Vagina (tissue), 2 donors: ENCODE results near the gene ABHD5. TPM values are rescaled to one million over a fixed set of nuclear protein-coding genes. Genes with fewer than 3 reads are reported as not detected.
A peak's percentile ranks its signal among the peaks of the same experiment; 100 is the strongest.

Source experiments
- DNase-seq, 2 donors: peaks; one replicate each; pipeline ENCODE4 v3.0.0-alpha.2; 2017; ENCODE audit errors: extremely low spot score in 2 of 2
- H3K27ac ChIP-seq: fragments of 200-600 bp; sonication (generic); one replicate; pipeline ENCODE4 v1.5.1; 2019
- H3K27me3 ChIP-seq: fragments of 200-600 bp; sonication (generic); one replicate; pipeline ENCODE4 v1.5.1; 2019
- H3K36me3 ChIP-seq, 2 donors: fragments of 200-600 bp; sonication (generic); one replicate each; pipeline ENCODE4 v1.5.1; 2017 to 2019
- H3K4me1 ChIP-seq: fragments of 200-600 bp; sonication (generic); one replicate; pipeline ENCODE4 v1.5.1; 2019
- H3K4me3 ChIP-seq, 2 donors: fragments of 200-600 bp; sonication (generic); 1 replicate in 1 of 2; 2 replicates in 1 of 2; pipeline ENCODE4 v1.5.1; 2016 to 2019
- H3K9me3 ChIP-seq: fragments of 200-600 bp; sonication (generic); one replicate; pipeline ENCODE4 v1.5.1; 2019
- POLR2A ChIP-seq, 2 donors: fragments of 450-650 bp; IDR thresholded peaks; one replicate each; pipeline ENCODE4 v1.6.1; 2017; ENCODE audit warnings: antibody characterized with exemption in 2 of 2, mild to moderate bottlenecking in 2 of 2, moderate library complexity in 2 of 2
- POLR2AphosphoS5 ChIP-seq, 2 donors: sonication (generic); formaldehyde crosslinking; IDR thresholded peaks; one replicate each; pipeline ENCODE4 v1.9.0; 2017; ENCODE audit warnings: antibody characterized with exemption in 2 of 2, mild to moderate bottlenecking in 2 of 2, low read depth in 1 of 2; ENCODE audit not compliant: insufficient read depth in 1 of 2
- intact Hi-C: fragments of 100-400 bp; cut with DNase I; formaldehyde crosslinking; loops from one replicate; pipeline ENCODE4 v1.15.1; 2023
- total RNA-seq: library from RNA; depleted of rRNA; stranded (reverse); fragments of >200 nt; gene quantifications from one replicate; pipeline ENCODE4 v1.2.3, GENCODE V29; 2016
- TF ChIP-seq, protein P1 (sequence below), 3 experiments: fragments of 450-650 bp in 2 of 3; fragments of 200-600 bp in 1 of 3; sonication (generic) in 1 of 3; IDR thresholded peaks; one replicate each; pipeline ENCODE4 v1.5.1; 2017 to 2019; ENCODE audit warnings: antibody characterized with exemption in 3 of 3, mild to moderate bottlenecking in 2 of 3, moderate library complexity in 2 of 3

ABHD5 gene
- total RNA-seq, 1 donor from 2014 or later, result 34.1 TPM

- Histone ChIP-seq H3K4me1 (peaks cover 29% of the 10 kb centered on the region), H3K27me3 (no peaks in the 10 kb centered on the region), H3K9me3 (no peaks in the 10 kb centered on the region), H3K36me3 (no peaks in the 10 kb centered on the region), H3K27ac (no peak overlapping the region), H3K4me3 (no peak overlapping the region)
- intact Hi-C loops, result loop anchor here (5.0 kb wide), 1 partner anchor 73 kb away; the partner anchor contains the start of gene ABHD5
- no peak for DNase-seq
- no peak for TF ChIP-seq POLR2A (IDR thresholded peaks at IDR 0.05)
Measured at GRCh38 chr3:43765521-43765971, 74.8 kb downstream of the ABHD5 start.

GRCh38 chr3:43766672-43767465 lies 76.1 kb downstream of the ABHD5 start:
- Histone ChIP-seq H3K36me3 (no peaks in the 10 kb centered on the region), H3K4me1 (peaks cover 36% of the 10 kb centered on the region), H3K27ac (no peak overlapping the region), H3K9me3 (no peaks in the 10 kb centered on the region), H3K4me3 (no peak overlapping the region), H3K27me3 (no peaks in the 10 kb centered on the region)
- intact Hi-C loops, result loop anchor here (5.0 kb wide), 1 partner anchor 75 kb away; the partner anchor contains the start of gene ABHD5
- TF ChIP-seq, protein P1, sequence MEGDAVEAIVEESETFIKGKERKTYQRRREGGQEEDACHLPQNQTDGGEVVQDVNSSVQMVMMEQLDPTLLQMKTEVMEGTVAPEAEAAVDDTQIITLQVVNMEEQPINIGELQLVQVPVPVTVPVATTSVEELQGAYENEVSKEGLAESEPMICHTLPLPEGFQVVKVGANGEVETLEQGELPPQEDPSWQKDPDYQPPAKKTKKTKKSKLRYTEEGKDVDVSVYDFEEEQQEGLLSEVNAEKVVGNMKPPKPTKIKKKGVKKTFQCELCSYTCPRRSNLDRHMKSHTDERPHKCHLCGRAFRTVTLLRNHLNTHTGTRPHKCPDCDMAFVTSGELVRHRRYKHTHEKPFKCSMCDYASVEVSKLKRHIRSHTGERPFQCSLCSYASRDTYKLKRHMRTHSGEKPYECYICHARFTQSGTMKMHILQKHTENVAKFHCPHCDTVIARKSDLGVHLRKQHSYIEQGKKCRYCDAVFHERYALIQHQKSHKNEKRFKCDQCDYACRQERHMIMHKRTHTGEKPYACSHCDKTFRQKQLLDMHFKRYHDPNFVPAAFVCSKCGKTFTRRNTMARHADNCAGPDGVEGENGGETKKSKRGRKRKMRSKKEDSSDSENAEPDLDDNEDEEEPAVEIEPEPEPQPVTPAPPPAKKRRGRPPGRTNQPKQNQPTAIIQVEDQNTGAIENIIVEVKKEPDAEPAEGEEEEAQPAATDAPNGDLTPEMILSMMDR (IDR thresholded peaks at IDR 0.05), result no peak
- TF ChIP-seq POLR2A (IDR thresholded peaks at IDR 0.05) (no peak), POLR2AphosphoS5 (IDR thresholded peaks at IDR 0.05; ENCODE audit: insufficient read depth in 1 of 2, low read depth in 1 of 2) (no peak)
- no peak for DNase-seq

GRCh38 chr3:43768381-43768973 lies 77.7 kb downstream of the ABHD5 start:
- peaks cover 36% of the 10 kb centered on the region for H3K4me1 ChIP-seq
- no peaks in the 10 kb centered on the region for H3K9me3 ChIP-seq
- no peak overlapping the region for H3K4me3 ChIP-seq
- peak overlapping the region; percentile 54 for H3K27ac ChIP-seq
- DNase-seq, result no peak
- H3K36me3 ChIP-seq, result no peaks in the 10 kb centered on the region
- TF ChIP-seq POLR2A (IDR thresholded peaks at IDR 0.05), result no peak
- TF ChIP-seq, protein P1 (IDR thresholded peaks at IDR 0.05), result no peak
- TF ChIP-seq POLR2AphosphoS5 (IDR thresholded peaks at IDR 0.05; ENCODE audit: insufficient read depth in 1 of 2, low read depth in 1 of 2), result no peak
- intact Hi-C loops, result loop anchor here (5.0 kb wide), 1 partner anchor 76 kb away; the partner anchor contains the start of gene ABHD5
- H3K27me3 ChIP-seq, result no peaks in the 10 kb centered on the region

DNA sequence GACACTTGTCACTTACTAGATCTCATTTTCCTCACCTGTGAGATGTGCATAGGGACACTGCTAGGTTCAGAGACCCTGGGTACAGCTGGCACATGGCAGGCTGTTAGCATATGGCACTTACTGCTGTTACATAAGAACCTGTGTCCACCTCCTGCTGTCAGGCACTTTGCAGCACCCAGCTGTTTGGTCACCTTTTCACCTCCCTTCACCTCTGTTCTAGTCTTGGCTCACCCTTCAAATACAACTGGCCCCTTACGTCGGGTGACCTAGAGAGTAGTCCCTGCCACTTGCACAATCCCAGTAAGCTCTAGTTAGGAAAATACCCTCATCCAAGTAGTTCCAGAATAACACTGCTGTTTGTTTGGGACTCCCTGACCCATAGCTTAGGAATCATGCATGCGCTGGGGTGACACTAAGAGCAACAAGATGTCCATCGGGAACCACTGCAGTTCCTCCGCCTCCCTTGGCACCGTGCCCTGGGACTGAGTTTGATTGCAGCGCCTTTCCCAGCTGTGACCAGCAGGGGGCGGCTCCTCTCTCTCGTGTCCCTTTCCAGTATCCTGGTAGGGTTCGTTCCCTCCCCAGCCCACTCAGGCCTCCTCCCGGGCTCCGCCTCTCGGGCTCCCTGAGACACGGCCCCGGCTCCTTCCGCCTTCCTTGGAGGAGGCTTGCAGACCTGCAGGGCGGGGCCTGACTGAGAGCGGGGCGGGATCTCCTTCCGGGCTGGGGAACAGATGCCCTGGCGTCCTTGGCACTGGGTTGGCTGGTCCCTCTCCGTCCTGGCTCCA lies 78.6 kb downstream of the ABHD5 start:
- DNase-seq, result peak in 1 of 2 donors; percentile 96
- Histone ChIP-seq H3K9me3 (no peaks in the 10 kb centered on the region), H3K36me3 (no peaks in the 10 kb centered on the region), H3K4me3 (peak overlapping the region; percentile 11 to 31), H3K27ac (peak overlapping the region; percentile 81), H3K4me1 (peaks cover 36% of the 10 kb centered on the region), H3K27me3 (no peaks in the 10 kb centered on the region)
- TF ChIP-seq, protein P1 (IDR thresholded peaks at IDR 0.05), result peak; percentile 55 to 86 (median 72)
- no peak for TF ChIP-seq POLR2A (IDR thresholded peaks at IDR 0.05)
- peak; percentile 77 to 88 for TF ChIP-seq POLR2AphosphoS5 (IDR thresholded peaks at IDR 0.05; ENCODE audit: insufficient read depth in 1 of 2, low read depth in 1 of 2)
- intact Hi-C loops, result loop anchor here (5.0 kb wide), 1 partner anchor 77 kb away; the partner anchor contains the start of gene ABHD5

DNA sequence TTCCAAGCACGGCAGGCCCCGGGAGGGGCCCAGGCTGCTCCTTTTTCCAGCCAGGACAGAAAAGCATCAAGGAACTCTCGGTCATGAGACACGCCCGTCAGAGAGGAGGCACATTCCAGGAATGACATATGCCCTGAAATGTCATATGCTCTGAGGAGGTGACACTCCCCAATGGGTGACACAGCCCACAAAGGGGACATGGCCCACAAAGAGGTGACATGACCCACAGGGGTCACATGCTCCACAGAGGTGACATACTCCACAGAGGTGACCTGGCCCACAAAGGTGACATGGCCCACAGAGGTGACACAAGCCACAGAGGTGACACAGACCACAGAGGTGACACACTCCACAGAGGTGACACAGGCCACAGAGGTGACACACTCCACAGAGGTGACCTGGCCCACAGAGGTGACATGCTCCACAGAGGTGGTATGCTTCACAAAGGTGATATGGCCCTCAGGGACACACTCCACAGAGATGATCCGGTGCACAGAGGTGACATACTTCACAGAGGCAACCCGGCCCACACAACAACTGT lies 79.2 kb downstream of the ABHD5 start:
- no peaks in the 10 kb centered on the region for H3K36me3 ChIP-seq

More for the DNA sequence above, 79.2 kb downstream of the ABHD5 start:
- Histone ChIP-seq H3K4me1 (peaks cover 36% of the 10 kb centered on the region), H3K9me3 (no peaks in the 10 kb centered on the region), H3K4me3 (peak overlapping the region; percentile 11 to 31), H3K27ac (peak overlapping the region; percentile 81), H3K27me3 (no peaks in the 10 kb centered on the region)
- no peak for DNase-seq
- intact Hi-C loops, result loop anchor here (5.0 to 10.0 kb wide), 2 partner anchors 78 to 1095 kb away; partner anchors contain the start of genes ABHD5 and TMEM42
- TF ChIP-seq, protein P1 (IDR thresholded peaks at IDR 0.05), result no peak
- TF ChIP-seq POLR2A (IDR thresholded peaks at IDR 0.05) (no peak), POLR2AphosphoS5 (IDR thresholded peaks at IDR 0.05; ENCODE audit: insufficient read depth in 1 of 2, low read depth in 1 of 2) (no peak)
